PC-9 (cell line): ENCODE measurements around the gene CREG1. TPM values are rescaled to one million over a fixed set of nuclear protein-coding genes. Genes with fewer than 3 reads are reported as not detected.

Source experiments
- BruUV-seq: library from RNA; stranded (reverse); fragments of 400-500 nt; replicated peaks from 2 replicates; lab custom pipeline; 2021; lab: Mats Ljungman, UMichigan
- CTCF ChIA-PET: fragments of 300-600 bp; sonication (Branson Sonifier 250); formaldehyde crosslinking; loops from one replicate; lab custom pipeline; 2022; ENCODE audit warnings: antibody characterized with exemption; lab: Charles Lee
- POLR2A ChIA-PET: fragments of 300-600 bp; sonication (Branson Sonifier 250); formaldehyde crosslinking; loops from one replicate; lab custom pipeline; 2022; ENCODE audit warnings: antibody characterized with exemption; ENCODE audit not compliant: unreplicated experiment; lab: Charles Lee
- DNase-seq, 2 experiments: peaks; one replicate each; pipeline versions ENCODE4 v3.0.0 to v3.0.0-alpha.2; 2015 to 2022; ENCODE audit warnings: mixed read lengths in 1 of 2
- H2AFZ ChIP-seq: fragments of 200-600 bp; sonication (generic); 2 replicates; pipeline ENCODE4 v1.8.1; 2017; ENCODE audit warnings: antibody characterized with exemption
- H3F3A ChIP-seq: fragments of 200-600 bp; sonication (generic); 2 replicates; pipeline ENCODE4 v1.8.1; 2017; ENCODE audit warnings: antibody characterized with exemption, mild to moderate bottlenecking, low read depth; ENCODE audit not compliant: insufficient read depth
- H3K27ac ChIP-seq: fragments of 200-600 bp; sonication (generic); 2 replicates; pipeline ENCODE4 v1.6.1; 2016; ENCODE audit warnings: mixed run types
- H3K27me3 ChIP-seq: fragments of 200-600 bp; sonication (generic); 2 replicates; pipeline ENCODE4 v1.6.1; 2016; ENCODE audit warnings: low read depth, mixed run types; ENCODE audit not compliant: insufficient read depth
- H3K36me3 ChIP-seq: fragments of 200-600 bp; sonication (generic); 2 replicates; pipeline ENCODE4 v1.6.1; 2016; ENCODE audit warnings: low read depth, mixed run types
- H3K4me1 ChIP-seq: fragments of 200-600 bp; sonication (generic); replicated peaks from 2 replicates; pipeline ENCODE4 v1.6.1; 2016; ENCODE audit warnings: mixed run types; ENCODE audit not compliant: insufficient read depth
- H3K4me2 ChIP-seq: fragments of 200-600 bp; sonication (generic); 2 replicates; pipeline ENCODE4 v1.6.1; 2017; ENCODE audit warnings: mixed run types
- H3K4me3 ChIP-seq: fragments of 200-600 bp; sonication (generic); 2 replicates; pipeline ENCODE4 v1.6.1; 2016; ENCODE audit warnings: mixed run types
- H3K79me2 ChIP-seq: fragments of 200-600 bp; sonication (generic); 2 replicates; pipeline ENCODE4 v1.6.1; 2017; ENCODE audit warnings: low read depth, mixed run types
- H3K9me2 ChIP-seq: fragments of 200-600 bp; sonication (generic); 2 replicates; pipeline ENCODE4 v1.8.1; 2017; ENCODE audit warnings: mild to moderate bottlenecking; ENCODE audit not compliant: insufficient read depth
- H3K9me3 ChIP-seq: fragments of 200-600 bp; sonication (generic); 2 replicates; pipeline ENCODE4 v1.8.1; 2016; ENCODE audit warnings: low read depth; ENCODE audit not compliant: insufficient read depth
- H4K20me1 ChIP-seq: fragments of 200-600 bp; sonication (generic); 2 replicates; pipeline ENCODE4 v1.8.1; 2017; ENCODE audit not compliant: insufficient read depth
- CTCF ChIP-seq: fragments of 200-600 bp; sonication (generic); conservative IDR thresholded peaks from 2 replicates; pipeline ENCODE4 v1.6.1; 2017; ENCODE audit warnings: mixed run types, antibody characterized with exemption, mild to moderate bottlenecking, moderate library complexity
- EZH2 ChIP-seq: fragments of 200-600 bp; sonication (generic); IDR thresholded peaks from 2 replicates; pipeline ENCODE4 v1.8.0; 2017; ENCODE audit warnings: antibody characterized with exemption, low read depth
- intact Hi-C: fragments of 100-400 bp; cut with micrococcal nuclease; formaldehyde crosslinking; loops from one replicate; pipeline ENCODE4 v1.10.0; 2022; ENCODE audit not compliant: unreplicated experiment
- total RNA-seq: library from RNA; stranded (reverse); gene quantifications from 2 replicates; pipeline ENCODE4 v1.2.3, GENCODE V29; 2021

Gene CREG1
- total RNA-seq, 1 experiment from 2014 or later: 31.6 TPM

- H4K20me1 ChIP-seq: no peaks in the 10 kb centered on the region
- no peaks in the 10 kb centered on the region for H3K79me2 ChIP-seq
- H3K27ac ChIP-seq: no peak overlapping the region
- H3K4me3 ChIP-seq: no peak overlapping the region
- no peaks in the 10 kb centered on the region for H3F3A ChIP-seq
- no peak for TF ChIP-seq CTCF
- no peak for TF ChIP-seq EZH2
- no peaks in the 10 kb centered on the region for H3K9me2 ChIP-seq
- peak overlapping the region; percentile 48 for H3K4me2 ChIP-seq
- no TSS peak for BruUV-seq
- H3K4me1 ChIP-seq: peaks cover 28% of the 10 kb centered on the region
- H3K9me3 ChIP-seq: peaks cover under 1% of the 10 kb centered on the region; the same call in 1 of the 2 replicates
- H3K27me3 ChIP-seq: no peaks in the 10 kb centered on the region
- intact Hi-C loops: loop anchor here (2.0 to 5.0 kb wide), 2 partner anchors 45 to 201 kb away; no protein-coding TSS in a partner anchor
- H3K36me3 ChIP-seq: no peaks in the 10 kb centered on the region
- CTCF ChIA-PET: no interaction called here
- no peak overlapping the region for H2AFZ ChIP-seq
- DNase-seq: peak; percentile 6 to 79
- POLR2A ChIA-PET: no interaction called here
Measured at GRCh38 chr1:167601442-167602383, 48.2 kb upstream of the CREG1 start.

GRCh38 chr1:167599957-167600581 is 46.5 kb upstream of the CREG1 start:
- CTCF ChIA-PET: interaction anchor here (1.1 to 1.2 kb wide), 2 partner anchors 81 to 88 kb away, joined by 4 to 5 read pairs; no protein-coding TSS in a partner anchor
- POLR2A ChIA-PET: interaction anchor here (0.5 to 0.6 kb wide), 3 partner anchors 36 to 482 kb away, joined by 4 to 6 read pairs (median 5); no protein-coding TSS in a partner anchor
- intact Hi-C loops: loop anchor here (1.0 to 5.0 kb wide), 3 partner anchors 43 to 202 kb away; no protein-coding TSS in a partner anchor
- H3K4me3 ChIP-seq: no peak overlapping the region
- H4K20me1 ChIP-seq: no peaks in the 10 kb centered on the region
- no peaks in the 10 kb centered on the region for H3K36me3 ChIP-seq
- H3K9me2 ChIP-seq: no peaks in the 10 kb centered on the region
- no peak overlapping the region for H2AFZ ChIP-seq
- H3F3A ChIP-seq: no peaks in the 10 kb centered on the region
- H3K4me2 ChIP-seq: peak overlapping the region; percentile 34
- no peaks in the 10 kb centered on the region for H3K79me2 ChIP-seq
- DNase-seq: peak; percentile 23 to 64
- H3K27me3 ChIP-seq: peaks cover 7% of the 10 kb centered on the region; the same call in 1 of the 2 replicates
- no peak overlapping the region for H3K27ac ChIP-seq
- no TSS peak for BruUV-seq
- peaks cover 28% of the 10 kb centered on the region for H3K4me1 ChIP-seq
- no peaks in the 10 kb centered on the region for H3K9me3 ChIP-seq
- TF ChIP-seq CTCF (peak; percentile 33; the same call in 1 of the 2 replicates), EZH2 (no peak)

- Histone ChIP-seq H3K9me3 (no peaks in the 10 kb centered on the region), H3K79me2 (no peaks in the 10 kb centered on the region), H3K4me2 (no peak overlapping the region), H3K4me3 (no peak overlapping the region), H4K20me1 (no peaks in the 10 kb centered on the region), H3K27ac (no peak overlapping the region), H3K36me3 (no peaks in the 10 kb centered on the region), H3K4me1 (peaks cover 2% of the 10 kb centered on the region), H3K9me2 (no peaks in the 10 kb centered on the region), H3K27me3 (peaks cover 7% of the 10 kb centered on the region; the same call in 1 of the 2 replicates), H3F3A (no peaks in the 10 kb centered on the region), H2AFZ (no peak overlapping the region)
- intact Hi-C loops: no loop called here
- ChIA-PET POLR2A (no interaction called here), CTCF (interaction anchor here (0.6 kb wide), 1 partner anchor 20 kb away, joined by 4 read pairs; no protein-coding TSS in a partner anchor)
- no TSS peak for BruUV-seq
- TF ChIP-seq EZH2: no peak
- no peak for TF ChIP-seq CTCF
- DNase-seq: no peak
Measured at GRCh38 chr1:167594822-167595221, 41.3 kb upstream of the CREG1 start.
